Adrenal gland (tissue), 12 donors: ENCODE measurements around the gene GAPVD1. TPM values are rescaled to one million over a fixed set of nuclear protein-coding genes. Genes with fewer than 3 reads are reported as not detected.
"Not testable (repeated sequence)": the region's sequence is repeated elsewhere in the genome, so short reads cannot be mapped to it uniquely, and the experiment has no call there.

Source experiments
- DNase-seq, 7 donors: peaks; one replicate each; pipeline ENCODE4 v3.0.0-alpha.2; 2019 to 2020
- H3K27ac ChIP-seq, 5 donors: fragments of 200-600 bp; sonication (generic) in 4 of 5; 1 replicate in 3 of 5; 2 replicates in 2 of 5; pipeline versions ENCODE4 v1.5.1 to v1.8.0; 2016 to 2020; ENCODE audit warnings: mild to moderate bottlenecking in 1 of 5
- H3K27me3 ChIP-seq: fragments of 200-600 bp; 2 replicates; pipeline ENCODE4 v1.8.0; 2021
- H3K36me3 ChIP-seq, 2 donors: fragments of 200-600 bp; replicated peaks in 1 of 2; 1 replicate in 1 of 2; 2 replicates in 1 of 2; pipeline versions ENCODE4 v1.5.1 to v1.8.0; 2018 to 2022
- H3K4me1 ChIP-seq, 2 donors: fragments of 200-600 bp; replicated peaks in 1 of 2; 1 replicate in 1 of 2; 2 replicates in 1 of 2; pipeline versions ENCODE4 v1.5.1 to v1.8.0; 2018 to 2021
- H3K4me3 ChIP-seq, 4 donors: fragments of 200-600 bp; sonication (generic) in 3 of 4; one replicate each; pipeline ENCODE4 v1.5.1; 2016 to 2018
- H3K9me3 ChIP-seq, 3 donors: fragments of 200-600 bp; sonication (generic) in 1 of 3; replicated peaks in 1 of 3; 1 replicate in 2 of 3; 2 replicates in 1 of 3; pipeline versions ENCODE4 v1.5.1 to v1.8.0; 2016 to 2021
- POLR2A ChIP-seq, 2 donors: fragments of 450-650 bp; IDR thresholded peaks; one replicate each; pipeline ENCODE4 v1.6.1; 2017; ENCODE audit warnings: antibody characterized with exemption in 2 of 2, mild to moderate bottlenecking in 2 of 2, moderate library complexity in 1 of 2
- WGBS, 4 donors: extraction: QIAGEN DNeasy Blood & Tissue Kit in 2 of 4; methylation state at CpG; one replicate each; pipeline versions ENCODE4 v1.1.5 to v1.1.7; 2013 to 2017; 5-methylcytosine and 5-hydroxymethylcytosine counted together
- intact Hi-C, 2 donors: fragments of 100-400 bp; cut with DNase I; formaldehyde crosslinking; loops; one replicate each; pipeline versions ENCODE4 v1.14.1 to v1.15.0; 2022 to 2023
- polyA plus RNA-seq, 3 donors: library from polyadenylated mRNA; stranded (reverse); fragments of 200-250 nt in 2 of 3; fragments of 350-450 nt in 1 of 3; fragmentation: Illumina TruSeq in 1 of 3; extraction: RNeasy Lipid Tissue Mini Kit (QIAGEN cat#74804) in 1 of 3; gene quantifications; one replicate each; pipeline ENCODE4 v1.2.3, GENCODE V29; 2013 to 2014
- total RNA-seq, 9 donors: library from RNA; depleted of rRNA in 4 of 9; stranded (reverse); fragments of >200 nt in 4 of 9; fragments of 120-200 nt in 1 of 9; fragmentation: NEBNext Ultra II Directional in 1 of 9; extraction: Animal tissue kit (Norgen Biotek cat#: 25700) in 1 of 9; gene quantifications; one replicate each; pipeline versions ENCODE4 v1.1.0 to v1.2.4, GENCODE V29; 2013 to 2023
- TF ChIP-seq, protein P1 (sequence below), 6 experiments: fragments of 450-650 bp in 4 of 6; fragments of 200-600 bp in 2 of 6; sonication (generic) in 1 of 6; IDR thresholded peaks; 1 replicate in 5 of 6; 2 replicates in 1 of 6; pipeline versions ENCODE4 v1.5.1 to v1.8.0; 2016 to 2021; ENCODE audit warnings: antibody characterized with exemption in 6 of 6, mild to moderate bottlenecking in 2 of 6, moderate library complexity in 1 of 6
- donor health status: healthy with polysubstance abuse.
- donor health status: Bipolar disorder and iron deficiency.
- donor health status: DM: yes; HTN: yes; CAD: no.
- donor health status: DM: no; HTN: no; CAD: no.
- donor health status: DM: no; HTN: no; CAD: no.
- donor health status: DM: yes; HTN: yes; CAD: no.

Gene GAPVD1
- total and polyA plus RNA-seq, 12 donors = 7.1 to 63.1 (median 39.3) TPM

DNA sequence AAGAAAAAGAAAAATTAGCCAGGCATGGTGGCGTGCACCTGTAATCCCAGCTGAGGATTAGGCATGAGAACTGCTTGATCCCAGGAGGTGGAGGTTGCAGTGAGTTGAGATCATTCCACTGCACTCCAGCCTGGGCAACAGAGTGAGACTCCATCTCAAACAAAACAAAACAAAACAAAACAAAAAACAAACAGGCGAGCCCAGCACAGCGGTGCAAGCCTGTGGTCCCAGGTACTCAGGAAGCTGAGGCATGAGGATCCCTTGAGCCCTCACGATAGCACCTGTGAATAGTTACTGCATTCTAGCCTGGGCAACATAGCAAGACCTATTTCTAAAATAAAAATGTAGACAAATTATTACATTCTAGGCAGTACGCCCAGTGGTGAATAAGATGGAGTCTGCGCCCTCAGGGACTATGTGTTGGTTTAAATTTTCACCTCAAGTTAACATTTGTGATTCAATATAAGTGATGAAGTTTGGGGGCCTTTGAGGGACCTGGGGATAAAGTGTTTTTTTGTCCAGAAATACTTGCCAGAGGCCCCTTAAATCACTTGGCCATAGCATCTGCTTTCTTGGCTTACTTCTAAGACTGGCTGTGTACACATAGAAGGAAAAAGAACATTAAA, 3.4 kb upstream of the GAPVD1 start:
- Histone ChIP-seq H3K36me3 (no peaks in the 10 kb centered on the region), H3K4me3 (no peak overlapping the region), H3K4me1 (peaks cover 5 to 10% of the 10 kb centered on the region in 2 donors), H3K27me3 (no peaks in the 10 kb centered on the region), H3K27ac (no peak overlapping the region), H3K9me3 (no peaks in the 10 kb centered on the region)
- no peak for DNase-seq
- intact Hi-C loops = loop anchor here in 1 of 2 donors (5.0 kb wide), 1 partner anchor 114 kb away; no protein-coding TSS in a partner anchor
- TF ChIP-seq, protein P1, sequence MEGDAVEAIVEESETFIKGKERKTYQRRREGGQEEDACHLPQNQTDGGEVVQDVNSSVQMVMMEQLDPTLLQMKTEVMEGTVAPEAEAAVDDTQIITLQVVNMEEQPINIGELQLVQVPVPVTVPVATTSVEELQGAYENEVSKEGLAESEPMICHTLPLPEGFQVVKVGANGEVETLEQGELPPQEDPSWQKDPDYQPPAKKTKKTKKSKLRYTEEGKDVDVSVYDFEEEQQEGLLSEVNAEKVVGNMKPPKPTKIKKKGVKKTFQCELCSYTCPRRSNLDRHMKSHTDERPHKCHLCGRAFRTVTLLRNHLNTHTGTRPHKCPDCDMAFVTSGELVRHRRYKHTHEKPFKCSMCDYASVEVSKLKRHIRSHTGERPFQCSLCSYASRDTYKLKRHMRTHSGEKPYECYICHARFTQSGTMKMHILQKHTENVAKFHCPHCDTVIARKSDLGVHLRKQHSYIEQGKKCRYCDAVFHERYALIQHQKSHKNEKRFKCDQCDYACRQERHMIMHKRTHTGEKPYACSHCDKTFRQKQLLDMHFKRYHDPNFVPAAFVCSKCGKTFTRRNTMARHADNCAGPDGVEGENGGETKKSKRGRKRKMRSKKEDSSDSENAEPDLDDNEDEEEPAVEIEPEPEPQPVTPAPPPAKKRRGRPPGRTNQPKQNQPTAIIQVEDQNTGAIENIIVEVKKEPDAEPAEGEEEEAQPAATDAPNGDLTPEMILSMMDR (IDR thresholded peaks at IDR 0.05) = no peak
- no peak for TF ChIP-seq POLR2A (IDR thresholded peaks at IDR 0.05)
- 81 to 92% (median 87%) methylated on average over 6 of the region's 6 CpGs for WGBS, 4 donors

DNA sequence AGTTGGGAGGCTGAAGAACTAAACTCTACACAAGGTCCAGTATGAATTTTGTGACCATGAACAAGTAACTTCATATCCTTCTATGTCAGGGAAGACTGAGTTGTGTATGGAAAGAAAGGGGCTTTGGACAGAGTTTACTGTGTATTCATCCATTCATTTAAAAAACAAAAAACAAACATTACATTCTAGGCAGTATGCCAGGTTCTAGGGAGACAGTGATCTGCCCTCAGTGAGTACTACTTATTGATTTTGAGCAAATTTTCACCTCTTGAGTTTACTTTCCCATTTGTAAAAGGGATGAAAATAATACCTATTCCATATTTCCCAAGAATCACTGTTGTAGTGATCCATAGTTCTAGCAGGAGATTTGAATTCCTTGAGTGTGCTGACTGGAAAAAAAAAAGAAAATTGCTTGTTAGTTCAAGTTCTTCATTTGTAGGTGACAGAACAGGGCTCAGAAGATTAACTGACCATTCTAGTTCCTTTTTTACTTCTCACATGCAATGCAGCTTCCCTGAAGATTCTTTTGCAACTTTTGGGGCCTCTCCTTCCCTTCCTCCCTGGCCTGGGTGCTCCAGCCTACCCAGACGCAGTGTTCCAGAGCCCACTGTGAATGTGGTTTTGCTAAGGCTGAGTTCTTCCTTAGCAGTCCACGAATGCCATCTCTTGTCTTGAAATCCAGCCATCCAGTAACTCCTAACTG, 2.6 kb upstream of the GAPVD1 start:
- H3K4me1 ChIP-seq = peaks cover 9 to 17% of the 10 kb centered on the region in 2 donors
- no peak for TF ChIP-seq POLR2A (IDR thresholded peaks at IDR 0.05)
- TF ChIP-seq, protein P1 (IDR thresholded peaks at IDR 0.05) = no peak
- H3K36me3 ChIP-seq = no peaks in the 10 kb centered on the region
- 43 to 65% (median 59%) methylated on average over 2 of the region's 2 CpGs for WGBS, 4 donors
- intact Hi-C loops = loop anchor here in 1 of 2 donors (5.0 kb wide), 1 partner anchor 113 kb away; no protein-coding TSS in a partner anchor
- H3K27me3 ChIP-seq = no peaks in the 10 kb centered on the region
- H3K27ac ChIP-seq = no peak overlapping the region
- DNase-seq = peak in 1 of 7 donors; percentile 29
- no peak overlapping the region for H3K4me3 ChIP-seq
- no peaks in the 10 kb centered on the region for H3K9me3 ChIP-seq

DNA sequence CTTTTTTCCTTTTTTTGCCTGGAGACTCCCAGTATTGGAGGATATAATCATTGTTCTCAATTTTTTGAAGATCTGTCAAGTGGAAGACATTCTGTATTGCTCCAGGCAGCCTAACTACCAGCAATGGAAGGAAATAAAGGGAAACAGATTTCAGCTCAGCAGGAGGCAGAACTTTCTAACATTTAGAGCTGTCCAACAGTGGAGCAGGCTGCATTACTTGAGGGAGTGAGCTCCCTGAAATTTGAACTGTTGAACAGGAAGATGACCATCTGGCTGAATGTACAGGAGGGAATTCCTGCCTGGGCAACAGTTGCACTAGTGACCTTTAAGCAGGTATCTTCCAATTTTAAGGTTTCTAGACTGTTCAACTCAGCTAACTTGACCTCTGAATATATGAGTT, 1.1 kb upstream of the GAPVD1 start:
- peak overlapping the region in 1 of 4 donors; percentile 97 for H3K4me3 ChIP-seq
- intact Hi-C loops = no loop called here
- no peak for DNase-seq
- H3K27me3 ChIP-seq = no peaks in the 10 kb centered on the region
- H3K36me3 ChIP-seq = no peaks in the 10 kb centered on the region
- TF ChIP-seq, protein P1 (IDR thresholded peaks at IDR 0.05) = no peak
- no peak for TF ChIP-seq POLR2A (IDR thresholded peaks at IDR 0.05)
- H3K4me1 ChIP-seq = peaks cover 15 to 20% of the 10 kb centered on the region in 2 donors
- H3K9me3 ChIP-seq = no peaks in the 10 kb centered on the region
- H3K27ac ChIP-seq = peak overlapping the region in 1 of 5 donors; percentile 93

DNA sequence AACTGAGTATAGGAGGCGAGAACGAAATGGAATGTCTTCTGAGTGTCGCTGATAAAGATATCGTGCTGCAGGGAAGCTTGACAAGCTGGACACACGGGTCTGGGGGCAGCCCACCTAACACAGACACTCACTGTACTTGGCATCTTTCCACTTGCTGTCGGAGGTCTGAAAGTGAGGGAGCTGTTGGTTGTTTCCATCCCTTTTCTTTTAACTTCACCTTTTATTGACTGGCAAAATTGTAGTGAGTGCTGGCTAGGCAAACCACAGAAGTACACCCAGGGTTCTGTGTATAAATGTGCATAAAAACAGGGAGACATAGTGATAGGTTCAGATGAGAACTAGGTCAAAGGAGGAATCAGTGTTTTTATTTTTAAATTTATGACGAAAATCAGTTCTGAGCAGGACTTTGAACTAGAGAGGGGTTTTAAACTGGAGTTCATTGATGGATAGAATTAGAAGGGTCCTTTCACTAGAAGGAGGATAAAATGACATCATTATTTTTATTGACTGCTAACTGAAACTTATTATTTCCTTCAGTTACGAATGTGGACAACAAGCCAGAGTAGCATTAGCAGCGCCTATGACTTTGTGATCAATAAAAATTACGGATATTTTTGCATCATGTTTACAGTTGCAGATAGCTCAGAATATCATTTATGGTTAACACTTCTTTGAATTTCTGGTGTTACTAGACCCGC, 817 bp downstream of the GAPVD1 start:
- Histone ChIP-seq H3K4me1 (peaks cover 15 to 20% of the 10 kb centered on the region in 2 donors), H3K4me3 (peak overlapping the region in 3 of 4 donors; percentile 81 to 97 (median 97)), H3K9me3 (no peaks in the 10 kb centered on the region), H3K27ac (peak overlapping the region in 3 of 5 donors; percentile 70 to 93 (median 79)), H3K36me3 (no peaks in the 10 kb centered on the region), H3K27me3 (no peaks in the 10 kb centered on the region)
- 19 to 22% (median 20%) methylated on average over 11 of the region's 11 CpGs for WGBS, 4 donors
- no peak for DNase-seq
- peak in 1 of 2 donors; percentile 23 for TF ChIP-seq POLR2A (IDR thresholded peaks at IDR 0.05)
- TF ChIP-seq, protein P1 (IDR thresholded peaks at IDR 0.05) = no peak
- intact Hi-C loops = no loop called here

DNA sequence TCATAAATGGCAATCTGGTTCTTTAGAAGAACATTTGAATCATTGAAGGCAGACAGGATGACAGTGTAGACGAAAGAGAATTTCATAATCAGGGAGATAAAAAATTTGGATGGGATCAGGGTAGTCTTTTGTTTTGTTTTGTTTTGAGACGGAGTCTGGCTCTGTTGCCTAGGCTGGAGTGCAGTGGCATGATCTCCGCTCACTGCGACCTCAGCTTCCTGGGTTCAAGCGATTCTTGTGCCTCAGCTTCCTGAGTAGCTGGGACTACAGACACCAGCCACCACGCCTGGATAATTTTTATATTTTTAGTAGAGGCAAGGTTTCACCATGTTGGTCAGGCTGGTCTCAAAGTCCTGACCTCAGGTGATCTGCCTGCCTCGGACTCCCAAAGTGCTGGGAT, 2.4 kb downstream of the GAPVD1 start:
- DNase-seq, H3K9me3 ChIP-seq, intact Hi-C loops, H3K27me3 ChIP-seq, H3K4me3 ChIP-seq, H3K36me3 ChIP-seq: not testable (repeated sequence)
- WGBS, 4 donors = 64 to 80% (median 75%) methylated on average over 7 of the region's 7 CpGs
- H3K4me1 ChIP-seq = peaks cover 15 to 20% of the 10 kb centered on the region in 2 donors
- H3K27ac ChIP-seq = peak overlapping the region in 1 of 5 donors; percentile 30
